ENCODE measurements around the gene USP11. TPM values are rescaled to one million over a fixed set of nuclear protein-coding genes. Genes with fewer than 3 reads are reported as not detected.
A peak's percentile ranks its signal among the peaks of the same experiment; 100 is the strongest.

The USP11 gene
- total RNA-seq, 1 experiment from 2014 or later = 153 TPM

- Histone ChIP-seq H3K4me2 (ENCODE audit: insufficient read depth, insufficient read length, low read length) (no peak overlapping the region), H4K8ac (replicated peaks; ENCODE audit: insufficient read length, low read depth, low read length) (no peak overlapping the region), H2BK20ac (ENCODE audit: low read depth, low read length, poor library complexity, severe bottlenecking) (no peak overlapping the region), H3K4me1 (ENCODE audit: insufficient read depth, low read length) (peaks cover 8% of the 10 kb centered on the region; the same call in 1 of the 2 replicates), H3K23me2 (ENCODE audit: insufficient read length, low read depth, low read length, poor library complexity, severe bottlenecking) (no peaks in the 10 kb centered on the region), H4K5ac (ENCODE audit: insufficient read length, low read depth, low read length) (no peak overlapping the region), H4K20me1 (ENCODE audit: control insufficient read depth, insufficient read depth, insufficient read length) (no peaks in the 10 kb centered on the region), H2BK12ac (ENCODE audit: insufficient read length, low read depth, low read length) (no peak overlapping the region), H2BK120ac (ENCODE audit: low read depth, low read length, poor library complexity, severe bottlenecking) (no peak overlapping the region), H2AK5ac (ENCODE audit: insufficient read length, low read length) (no peak overlapping the region), H3K14ac (ENCODE audit: insufficient read depth, low read length) (no peak overlapping the region), H3K9me3 (ENCODE audit: control insufficient read depth, low read depth, low read length) (no peaks in the 10 kb centered on the region), H3T11ph (ENCODE audit: low read length) (no peak overlapping the region), H4K91ac (ENCODE audit: insufficient read length, low read depth, low read length) (no peak overlapping the region), H3K4ac (ENCODE audit: low read depth, low read length) (no peak overlapping the region), H2BK15ac (ENCODE audit: low read depth, low read length) (no peak overlapping the region), H3K79me1 (ENCODE audit: insufficient read depth, low read depth, low read length, poor library complexity, severe bottlenecking) (peaks cover 6% of the 10 kb centered on the region), H3K27me3 (ENCODE audit: insufficient read depth, low read length) (no peaks in the 10 kb centered on the region), H2BK5ac (ENCODE audit: insufficient read length, low read length) (no peak overlapping the region), H3K23ac (ENCODE audit: insufficient read length, low read depth, low read length) (no peak overlapping the region), H3K18ac (ENCODE audit: insufficient read length, low read depth, low read length) (no peak overlapping the region), H3K79me2 (ENCODE audit: insufficient read depth, low read length) (peaks cover 15% of the 10 kb centered on the region; the same call in 1 of the 2 replicates), H3K56ac (ENCODE audit: insufficient read length, low read depth, low read length) (no peak overlapping the region), H3K9ac (ENCODE audit: extremely low read depth, insufficient read length, low read length) (no peak overlapping the region), H2AFZ (ENCODE audit: low read length) (no peak overlapping the region), H3K27ac (ENCODE audit: insufficient read length, low read depth, low read length) (no peak overlapping the region)
- H3K4me3 Mint-ChIP-seq = no peak overlapping the region; a peak in 1 of 5 replicates
- H3K27me3 Mint-ChIP-seq (ENCODE audit: low read depth) = no peaks in the 10 kb centered on the region
- peaks cover 25% of the 10 kb centered on the region in 2 experiments for H3K4me1 Mint-ChIP-seq
- peak overlapping the region in 2 of 3 experiments; percentile 73 to 78; a peak in 3 of 7 replicates for H3K27ac Mint-ChIP-seq
- peaks cover 91 to 100% (median 99%) of the 10 kb centered on the region in 3 experiments for H3K36me3 Mint-ChIP-seq (ENCODE audit: insufficient read depth in 1 of 3, low read depth in 3 of 3)
- DNase-seq = no peak
- TF ChIP-seq, protein P1, sequence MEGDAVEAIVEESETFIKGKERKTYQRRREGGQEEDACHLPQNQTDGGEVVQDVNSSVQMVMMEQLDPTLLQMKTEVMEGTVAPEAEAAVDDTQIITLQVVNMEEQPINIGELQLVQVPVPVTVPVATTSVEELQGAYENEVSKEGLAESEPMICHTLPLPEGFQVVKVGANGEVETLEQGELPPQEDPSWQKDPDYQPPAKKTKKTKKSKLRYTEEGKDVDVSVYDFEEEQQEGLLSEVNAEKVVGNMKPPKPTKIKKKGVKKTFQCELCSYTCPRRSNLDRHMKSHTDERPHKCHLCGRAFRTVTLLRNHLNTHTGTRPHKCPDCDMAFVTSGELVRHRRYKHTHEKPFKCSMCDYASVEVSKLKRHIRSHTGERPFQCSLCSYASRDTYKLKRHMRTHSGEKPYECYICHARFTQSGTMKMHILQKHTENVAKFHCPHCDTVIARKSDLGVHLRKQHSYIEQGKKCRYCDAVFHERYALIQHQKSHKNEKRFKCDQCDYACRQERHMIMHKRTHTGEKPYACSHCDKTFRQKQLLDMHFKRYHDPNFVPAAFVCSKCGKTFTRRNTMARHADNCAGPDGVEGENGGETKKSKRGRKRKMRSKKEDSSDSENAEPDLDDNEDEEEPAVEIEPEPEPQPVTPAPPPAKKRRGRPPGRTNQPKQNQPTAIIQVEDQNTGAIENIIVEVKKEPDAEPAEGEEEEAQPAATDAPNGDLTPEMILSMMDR (conservative IDR thresholded peaks at IDR 0.05) = no peak
- no CpG with 5 or more reads among the region's 9 CpGs for WGBS (ENCODE audit: extremely low coverage, insufficient read length, low lambda C conversion rate)
- no peaks in the 10 kb centered on the region; a peak in 1 of 5 replicates for H3K9me3 Mint-ChIP-seq
Measured at GRCh38 chrX:47201345-47201944, 31.4 kb upstream of the USP11 start.
